Activated CD8-positive, alpha-beta memory T cell treated with anti-CD3 and anti-CD28 coated beads, Interleukin-2, amount 50 U/mL, for 48 hours (primary cell): ENCODE data around the gene TBC1D8.

ENCODE experiments used
- DNase-seq: peaks from one replicate; pipeline ENCODE4 v3.0.0-alpha.2; 2020

Gene TBC1D8

GRCh38 chr2:101161658-101162057, 10.5 kb upstream of the TBC1D8 start:
- no peak for DNase-seq

GRCh38 chr2:101160454-101160853, 9.3 kb upstream of the TBC1D8 start:
- DNase-seq, result no peak

GRCh38 chr2:101159526-101159925, 8.3 kb upstream of the TBC1D8 start:
- DNase-seq, result no peak

- no peak for DNase-seq
These were observed 6.1 kb upstream of the TBC1D8 start for GRCh38 chr2:101157272-101157671.

GRCh38 chr2:101153787-101154186, 2.6 kb upstream of the TBC1D8 start:
- DNase-seq, result no peak

- DNase-seq, result no peak
These were observed 2.0 kb upstream of the TBC1D8 start for GRCh38 chr2:101153077-101153707.

- DNase-seq, result peak; percentile 54
These were observed 1.3 kb upstream of the TBC1D8 start for GRCh38 chr2:101152272-101153076.

GRCh38 chr2:101151859-101152271, 683 bp upstream of the TBC1D8 start:
- DNase-seq, result no peak

- DNase-seq, result peak; percentile 58
These were observed 656 bp downstream of the TBC1D8 start for GRCh38 chr2:101150306-101151145.

- DNase-seq, result no peak
These were observed 1.7 kb downstream of the TBC1D8 start for GRCh38 chr2:101149241-101150192.

- DNase-seq, result no peak
These were observed 2.4 kb downstream of the TBC1D8 start for GRCh38 chr2:101148777-101149176.

GRCh38 chr2:101147971-101148370, 3.2 kb downstream of the TBC1D8 start:
- DNase-seq, result no peak

GRCh38 chr2:101147062-101147461, 4.1 kb downstream of the TBC1D8 start:
- no peak for DNase-seq

- no peak for DNase-seq
These were observed 4.6 kb downstream of the TBC1D8 start for GRCh38 chr2:101146535-101146934.

GRCh38 chr2:101145406-101145805, 5.8 kb downstream of the TBC1D8 start:
- DNase-seq, result no peak

- DNase-seq, result no peak
These were observed 9.0 kb downstream of the TBC1D8 start for GRCh38 chr2:101142163-101142562.

- DNase-seq, result no peak
These were observed 10.1 kb downstream of the TBC1D8 start for GRCh38 chr2:101140978-101141655.

GRCh38 chr2:101140237-101140636, 10.9 kb downstream of the TBC1D8 start:
- DNase-seq, result no peak

GRCh38 chr2:101139495-101139894, 11.7 kb downstream of the TBC1D8 start:
- DNase-seq, result no peak

GRCh38 chr2:101135412-101136296, 15.5 kb downstream of the TBC1D8 start:
- no peak for DNase-seq
